GM21360 (cell line): ENCODE measurements around the gene PRAF2.

Experiments
- ATAC-seq: cut with Tn5 transposase; IDR thresholded peaks from one replicate; pipeline ENCODE4 v1.9.1; 2021; ENCODE audit warnings: mild to moderate bottlenecking, moderate library complexity; ENCODE audit not compliant: unreplicated experiment

The PRAF2 gene

GRCh38 chrX:49043220-49043986, 30.4 kb downstream of the PRAF2 start, which contains the start of gene TFE3:
TSS of gene TFE3 (minus strand) at chrX:49043357. CDS start at chrX:49043226, 131 bp downstream.
- ATAC-seq = peak; percentile 81

- no peak for ATAC-seq
These were observed 31.1 kb downstream of the PRAF2 start for GRCh38 chrX:49042581-49043219.

GRCh38 chrX:49041744-49042580, 31.8 kb downstream of the PRAF2 start:
- no peak for ATAC-seq

GRCh38 chrX:49040376-49040955, 33.3 kb downstream of the PRAF2 start:
- no peak for ATAC-seq

GRCh38 chrX:49039598-49040375, 34.0 kb downstream of the PRAF2 start:
- no peak for ATAC-seq

GRCh38 chrX:49037883-49038475, 35.8 kb downstream of the PRAF2 start:
- ATAC-seq = no peak

- ATAC-seq = no peak
These were observed 43.5 kb downstream of the PRAF2 start for GRCh38 chrX:49030283-49030682.

- no peak for ATAC-seq
These were observed 43.9 kb downstream of the PRAF2 start for GRCh38 chrX:49029876-49030275.
